ENCODE results near the gene LSM7. TPM values are rescaled to one million over a fixed set of nuclear protein-coding genes. Genes with fewer than 3 reads are reported as not detected.

Gene LSM7
- total RNA-seq, 2 experiments from 2014 or later = 154 to 162 TPM

DNA sequence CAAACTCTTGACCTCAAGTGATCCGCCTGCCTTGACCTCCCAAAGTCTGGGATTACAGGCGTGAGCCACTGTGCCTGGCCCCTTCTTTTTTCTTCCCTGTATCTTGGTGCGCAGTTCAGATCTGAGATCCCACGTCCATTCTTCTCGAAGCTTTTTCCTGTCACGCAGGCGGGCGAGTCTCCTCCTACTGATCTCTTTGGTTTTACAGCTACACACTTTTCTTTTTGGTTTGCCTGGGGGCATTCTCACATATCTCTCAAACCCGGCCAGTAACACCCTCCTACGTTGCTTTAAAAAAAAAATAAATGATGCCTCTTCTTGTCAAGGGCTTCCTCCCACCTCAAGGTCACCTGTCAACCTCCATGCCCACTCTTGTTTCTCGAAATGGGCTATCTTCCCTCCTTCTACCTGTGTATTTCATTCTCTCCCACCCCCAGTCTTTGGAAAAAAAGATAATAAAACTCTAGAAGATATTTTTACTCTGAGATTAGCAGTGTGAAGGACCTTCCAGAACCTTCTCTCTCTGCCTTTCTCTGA, 43.8 kb upstream of the LSM7 start:
- DNase-seq (no peak), ATAC-seq (no peak)
- Mint-ChIP-seq H3K4me3 (no peak overlapping the region), H3K36me3 (ENCODE audit: low read depth) (no peaks in the 10 kb centered on the region), H3K27me3 (peaks cover 5% of the 10 kb centered on the region), H3K27ac (no peak overlapping the region), H3K4me1 (ENCODE audit: low read depth) (no peaks in the 10 kb centered on the region), H3K9me3 (peaks cover 2% of the 10 kb centered on the region)
- POLR2A ChIA-PET = no interaction called here
- intact Hi-C loops (cut with micrococcal nuclease) = no loop called here
- CTCF ChIA-PET = no interaction called here
- TF ChIP-seq, protein P1, sequence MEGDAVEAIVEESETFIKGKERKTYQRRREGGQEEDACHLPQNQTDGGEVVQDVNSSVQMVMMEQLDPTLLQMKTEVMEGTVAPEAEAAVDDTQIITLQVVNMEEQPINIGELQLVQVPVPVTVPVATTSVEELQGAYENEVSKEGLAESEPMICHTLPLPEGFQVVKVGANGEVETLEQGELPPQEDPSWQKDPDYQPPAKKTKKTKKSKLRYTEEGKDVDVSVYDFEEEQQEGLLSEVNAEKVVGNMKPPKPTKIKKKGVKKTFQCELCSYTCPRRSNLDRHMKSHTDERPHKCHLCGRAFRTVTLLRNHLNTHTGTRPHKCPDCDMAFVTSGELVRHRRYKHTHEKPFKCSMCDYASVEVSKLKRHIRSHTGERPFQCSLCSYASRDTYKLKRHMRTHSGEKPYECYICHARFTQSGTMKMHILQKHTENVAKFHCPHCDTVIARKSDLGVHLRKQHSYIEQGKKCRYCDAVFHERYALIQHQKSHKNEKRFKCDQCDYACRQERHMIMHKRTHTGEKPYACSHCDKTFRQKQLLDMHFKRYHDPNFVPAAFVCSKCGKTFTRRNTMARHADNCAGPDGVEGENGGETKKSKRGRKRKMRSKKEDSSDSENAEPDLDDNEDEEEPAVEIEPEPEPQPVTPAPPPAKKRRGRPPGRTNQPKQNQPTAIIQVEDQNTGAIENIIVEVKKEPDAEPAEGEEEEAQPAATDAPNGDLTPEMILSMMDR (IDR thresholded peaks at IDR 0.05) = no peak

DNA sequence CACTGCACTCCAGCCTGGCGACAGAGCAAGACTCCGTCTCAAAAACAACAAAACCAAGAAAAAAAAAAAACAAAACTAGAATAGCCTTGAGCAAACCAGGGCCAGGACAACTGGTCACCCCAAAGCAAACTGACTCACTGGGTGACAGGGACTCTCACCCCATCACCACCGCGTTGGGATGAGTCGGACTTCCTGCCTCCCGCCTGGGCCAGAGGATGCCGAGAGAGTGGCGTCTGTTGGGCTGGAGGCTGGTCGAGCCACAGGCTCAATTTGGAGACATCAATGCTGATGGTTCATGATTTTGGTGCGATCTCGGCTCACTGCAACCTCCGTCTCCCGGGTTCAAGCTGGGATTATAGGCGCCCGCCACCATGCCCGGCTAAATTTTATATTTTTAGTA, 43.3 kb upstream of the LSM7 start:
- no peak overlapping the region for H3K27ac Mint-ChIP-seq
- no peak for DNase-seq
- H3K36me3 Mint-ChIP-seq (ENCODE audit: low read depth) = no peaks in the 10 kb centered on the region
- ATAC-seq = no peak
- ChIA-PET POLR2A (no interaction called here), CTCF (no interaction called here)
- H3K27me3 Mint-ChIP-seq = peaks cover 5% of the 10 kb centered on the region
- peaks cover 2% of the 10 kb centered on the region for H3K9me3 Mint-ChIP-seq
- TF ChIP-seq, protein P1 (IDR thresholded peaks at IDR 0.05) = no peak
- H3K4me1 Mint-ChIP-seq (ENCODE audit: low read depth) = no peaks in the 10 kb centered on the region
- intact Hi-C loops (cut with micrococcal nuclease) = no loop called here
- H3K4me3 Mint-ChIP-seq = no peak overlapping the region

DNA sequence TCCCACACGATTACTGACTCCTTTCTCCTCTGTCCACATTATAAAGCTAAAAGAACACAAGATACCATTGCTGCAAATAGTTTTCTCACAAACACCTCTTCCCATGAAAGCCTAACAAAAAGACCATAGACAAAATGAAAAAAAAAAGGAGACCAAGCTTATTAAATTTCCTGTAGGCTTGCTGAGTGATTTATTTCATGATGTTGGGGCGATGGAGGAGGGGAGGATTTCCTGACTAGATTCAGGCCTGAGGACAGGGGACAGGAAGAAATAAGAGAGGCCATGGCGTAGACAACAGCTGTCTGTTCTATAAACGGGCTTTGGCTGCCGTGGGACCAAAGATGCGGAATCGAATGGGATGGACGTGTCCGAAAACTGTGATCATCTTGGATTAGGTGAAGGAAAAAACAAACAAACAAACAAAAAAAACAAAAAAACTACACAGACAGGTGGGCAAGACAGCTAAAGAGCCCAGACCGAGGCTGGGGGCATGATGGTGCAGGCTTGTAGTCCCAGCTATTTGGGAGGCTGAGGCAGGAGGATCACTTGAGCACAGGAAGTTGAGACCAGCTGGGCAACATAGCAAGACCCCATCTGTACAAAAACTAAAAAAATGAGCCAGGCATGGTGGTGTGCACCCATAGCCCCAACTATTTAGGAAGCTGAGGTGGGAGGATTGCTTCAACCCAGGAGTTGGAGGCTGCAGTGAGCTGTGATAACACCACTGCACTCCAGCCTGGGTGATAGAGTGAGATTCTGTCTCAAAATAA, 37.0 kb upstream of the LSM7 start:
- Mint-ChIP-seq H3K9me3 (peaks cover 2% of the 10 kb centered on the region), H3K36me3 (ENCODE audit: low read depth) (no peaks in the 10 kb centered on the region), H3K27me3 (peaks cover 17% of the 10 kb centered on the region), H3K4me3 (no peak overlapping the region), H3K4me1 (ENCODE audit: low read depth) (peaks cover 4% of the 10 kb centered on the region), H3K27ac (no peak overlapping the region)
- ChIA-PET POLR2A (no interaction called here), CTCF (interaction anchor here (0.7 to 1.9 kb wide), 2 partner anchors 27 to 248 kb away, joined by 5 to 6 read pairs; no protein-coding TSS in a partner anchor)
- DNase-seq (no peak), ATAC-seq (no peak)
- intact Hi-C loops (cut with micrococcal nuclease) = no loop called here
- TF ChIP-seq, protein P1 (IDR thresholded peaks at IDR 0.05) = no peak

DNA sequence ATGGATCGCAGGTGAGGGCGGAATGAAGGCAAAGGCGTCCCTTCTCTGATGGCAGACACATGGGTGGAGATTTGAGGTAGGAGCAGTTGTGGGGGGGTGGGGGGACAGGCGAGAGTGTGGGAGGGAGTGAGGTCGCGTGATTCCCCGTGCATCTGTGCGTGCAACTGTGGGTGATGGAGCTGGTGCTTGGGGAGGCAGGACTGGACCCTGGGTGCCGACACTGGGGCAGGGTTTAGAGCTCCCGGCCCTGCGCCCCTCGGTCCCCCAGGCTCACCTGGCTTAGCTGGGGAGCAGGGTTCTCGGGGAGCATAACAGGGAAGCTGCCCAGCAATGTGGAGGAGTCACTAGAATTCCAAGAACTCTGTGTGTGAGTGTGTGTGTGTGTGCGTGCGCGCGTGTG, 35.0 kb upstream of the LSM7 start:
- DNase-seq (no peak), ATAC-seq (no peak)
- Mint-ChIP-seq H3K27ac (no peak overlapping the region), H3K27me3 (peaks cover 19% of the 10 kb centered on the region), H3K9me3 (no peaks in the 10 kb centered on the region), H3K4me3 (no peak overlapping the region), H3K36me3 (ENCODE audit: low read depth) (no peaks in the 10 kb centered on the region), H3K4me1 (ENCODE audit: low read depth) (peaks cover 5% of the 10 kb centered on the region)
- TF ChIP-seq, protein P1 (IDR thresholded peaks at IDR 0.05) = no peak
- POLR2A ChIA-PET = no interaction called here
- CTCF ChIA-PET = interaction anchor here (1.3 kb wide), 1 partner anchor 29 kb away, joined by 4 read pairs; no protein-coding TSS in a partner anchor
- intact Hi-C loops (cut with micrococcal nuclease) = no loop called here

DNA sequence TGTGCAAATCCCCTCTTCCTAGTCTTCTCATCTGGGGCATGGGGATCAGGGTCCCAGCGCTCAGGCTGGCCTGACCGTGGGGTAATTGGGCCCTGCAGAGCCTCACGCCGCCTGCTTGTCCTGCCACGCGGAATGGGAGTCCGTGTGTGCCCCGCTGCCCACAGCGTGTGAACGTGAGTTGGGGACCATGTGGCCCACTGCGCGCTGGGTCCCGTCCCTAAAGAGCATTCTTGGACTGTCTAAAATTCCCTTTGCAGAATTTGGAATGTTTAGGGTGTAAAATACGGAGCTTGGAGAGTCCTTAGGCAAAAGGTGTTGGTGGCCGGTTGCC, 34.5 kb upstream of the LSM7 start:
- peaks cover 15% of the 10 kb centered on the region for H3K27me3 Mint-ChIP-seq
- no peaks in the 10 kb centered on the region for H3K9me3 Mint-ChIP-seq
- DNase-seq = no peak
- intact Hi-C loops (cut with micrococcal nuclease) = no loop called here
- no peak overlapping the region for H3K4me3 Mint-ChIP-seq
- H3K36me3 Mint-ChIP-seq (ENCODE audit: low read depth) = no peaks in the 10 kb centered on the region
- no peak for ATAC-seq
- POLR2A ChIA-PET = no interaction called here
- peaks cover 5% of the 10 kb centered on the region for H3K4me1 Mint-ChIP-seq (ENCODE audit: low read depth)
- no peak overlapping the region for H3K27ac Mint-ChIP-seq
- TF ChIP-seq, protein P1 (IDR thresholded peaks at IDR 0.05) = no peak
- CTCF ChIA-PET = interaction anchor here (1.3 kb wide), 1 partner anchor 29 kb away, joined by 4 read pairs; no protein-coding TSS in a partner anchor

Data from activated CD8-positive, alpha-beta T cell treated with anti-CD3 and anti-CD28 coated beads for 36 hours (primary cell).